GM19455 (cell line): ENCODE results near the gene THRA.
A peak's percentile ranks its signal among the peaks of the same experiment; 100 is the strongest.
"Not testable (repeated sequence)": the region's sequence is repeated elsewhere in the genome, so short reads cannot be mapped to it uniquely, and the experiment has no call there.

ENCODE experiments used
- ATAC-seq: cut with Tn5 transposase; IDR thresholded peaks from one replicate; pipeline ENCODE4 v1.9.1; 2021; ENCODE audit not compliant: unreplicated experiment

THRA gene

DNA sequence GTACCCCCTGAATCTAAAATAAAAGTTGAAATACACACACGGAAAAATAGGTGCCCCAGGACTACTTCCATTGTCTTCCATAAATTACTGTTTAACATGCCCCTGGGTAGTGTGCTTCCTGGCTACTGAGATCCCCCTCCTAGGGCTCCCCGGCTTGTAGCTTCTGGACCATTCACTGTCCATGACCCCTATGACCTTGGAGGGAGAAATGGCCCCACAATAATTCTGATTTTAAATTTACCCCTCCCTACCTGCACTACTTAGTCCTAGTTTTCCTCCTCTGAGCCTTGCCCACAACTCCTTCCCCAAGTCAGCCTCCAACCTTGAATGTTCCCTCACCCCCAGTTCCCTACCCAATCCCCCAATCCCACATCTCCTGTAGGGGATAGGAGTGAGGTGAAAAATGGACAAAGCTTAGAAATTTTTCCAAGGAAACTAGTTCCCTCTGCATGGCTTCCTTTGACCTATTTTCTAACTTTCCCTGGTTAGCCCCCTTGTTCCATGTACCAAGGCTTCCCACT, 49.5 kb downstream of the THRA start:
- ATAC-seq: no peak

DNA sequence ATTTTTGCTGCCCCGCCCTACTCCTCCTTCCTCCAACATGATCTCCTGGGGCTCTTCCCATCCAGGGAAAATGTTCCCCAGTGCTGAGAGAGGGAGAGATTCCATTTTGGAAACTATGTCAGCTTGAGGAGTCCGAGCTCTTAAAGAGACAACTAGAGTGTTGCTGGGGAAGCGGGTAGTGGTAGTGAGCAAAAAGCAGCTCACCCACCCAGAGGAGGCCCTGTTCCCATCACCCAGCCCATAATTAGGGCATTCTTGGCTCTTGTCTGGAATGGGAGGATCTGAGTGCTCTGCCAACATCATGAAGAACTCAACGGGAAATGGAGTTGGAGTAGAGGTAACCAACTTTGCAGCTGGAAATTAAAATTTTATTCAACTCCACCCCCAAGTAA, 49.9 kb downstream of the THRA start:
- no peak for ATAC-seq

DNA sequence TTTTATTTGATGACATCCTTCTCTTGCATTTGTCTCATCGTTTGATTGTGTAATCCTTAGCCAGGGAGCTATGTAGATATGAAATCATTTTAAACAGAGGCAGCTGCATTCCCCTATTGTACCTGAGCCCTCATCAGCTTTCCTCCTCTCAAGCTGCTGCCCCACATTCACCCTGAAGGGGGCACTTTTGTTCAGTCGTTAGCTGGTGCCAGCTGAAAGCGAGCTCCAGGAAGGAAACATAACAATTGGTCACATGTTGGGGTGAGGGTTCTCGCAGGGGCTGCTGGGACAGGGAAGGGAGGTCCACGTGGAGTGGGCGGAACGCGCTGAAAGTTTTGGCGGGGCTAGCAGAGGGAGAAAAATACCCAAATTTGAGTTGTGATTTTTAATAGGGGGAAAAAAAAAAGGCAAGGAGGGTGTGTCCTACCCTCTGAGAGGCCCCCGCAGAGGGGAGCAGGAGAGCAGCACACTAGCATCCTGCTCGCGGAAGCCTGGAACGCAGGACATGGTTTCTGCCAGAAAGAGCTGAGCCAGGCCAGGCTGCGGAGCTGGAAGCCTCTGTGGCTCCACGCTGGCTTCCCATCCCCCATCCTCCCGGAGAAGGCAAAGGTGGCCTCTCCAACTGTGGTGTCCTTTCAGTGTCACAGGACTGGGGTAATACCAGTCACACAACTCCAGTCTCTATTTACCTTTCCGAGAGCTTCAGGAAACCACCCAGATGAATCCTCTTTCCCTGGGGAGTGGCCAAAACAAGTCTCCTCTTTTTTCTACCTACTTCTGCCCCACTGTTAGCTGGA, 50.5 kb downstream of the THRA start:
- peak; percentile 85 for ATAC-seq

DNA sequence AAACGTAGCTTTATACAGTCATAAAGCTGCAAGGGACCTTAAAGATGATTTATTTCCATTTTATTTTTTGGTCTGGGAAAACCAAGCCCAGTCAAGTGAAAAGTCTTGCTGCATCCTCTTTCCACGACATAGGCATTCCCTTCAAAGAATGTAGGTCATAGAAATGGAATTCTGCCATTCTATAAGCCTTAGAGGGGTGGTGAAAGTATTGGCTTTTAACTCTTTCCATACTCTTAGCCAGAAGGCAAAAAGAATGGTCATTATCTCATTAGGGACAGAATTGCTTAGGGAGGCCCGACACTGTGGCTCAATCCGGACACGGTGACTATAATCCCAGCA, 51.1 kb downstream of the THRA start:
- ATAC-seq: no peak

DNA sequence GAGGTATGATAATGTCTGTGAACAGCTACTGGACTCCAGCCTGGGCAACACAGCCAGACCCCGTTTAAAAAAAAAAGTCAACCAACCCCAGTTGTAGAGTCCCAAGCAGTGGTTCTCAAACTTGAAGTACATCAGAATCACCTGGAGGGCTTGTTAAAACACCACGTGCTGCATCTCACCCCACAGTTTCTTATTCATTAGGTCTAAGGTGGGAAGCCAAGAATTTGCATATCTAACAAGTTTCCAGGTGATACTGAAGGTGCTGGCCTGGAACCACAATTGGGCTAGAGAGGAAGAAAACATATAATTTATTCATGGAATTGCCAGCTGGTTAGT, 52.3 kb downstream of the THRA start:
- no peak for ATAC-seq

DNA sequence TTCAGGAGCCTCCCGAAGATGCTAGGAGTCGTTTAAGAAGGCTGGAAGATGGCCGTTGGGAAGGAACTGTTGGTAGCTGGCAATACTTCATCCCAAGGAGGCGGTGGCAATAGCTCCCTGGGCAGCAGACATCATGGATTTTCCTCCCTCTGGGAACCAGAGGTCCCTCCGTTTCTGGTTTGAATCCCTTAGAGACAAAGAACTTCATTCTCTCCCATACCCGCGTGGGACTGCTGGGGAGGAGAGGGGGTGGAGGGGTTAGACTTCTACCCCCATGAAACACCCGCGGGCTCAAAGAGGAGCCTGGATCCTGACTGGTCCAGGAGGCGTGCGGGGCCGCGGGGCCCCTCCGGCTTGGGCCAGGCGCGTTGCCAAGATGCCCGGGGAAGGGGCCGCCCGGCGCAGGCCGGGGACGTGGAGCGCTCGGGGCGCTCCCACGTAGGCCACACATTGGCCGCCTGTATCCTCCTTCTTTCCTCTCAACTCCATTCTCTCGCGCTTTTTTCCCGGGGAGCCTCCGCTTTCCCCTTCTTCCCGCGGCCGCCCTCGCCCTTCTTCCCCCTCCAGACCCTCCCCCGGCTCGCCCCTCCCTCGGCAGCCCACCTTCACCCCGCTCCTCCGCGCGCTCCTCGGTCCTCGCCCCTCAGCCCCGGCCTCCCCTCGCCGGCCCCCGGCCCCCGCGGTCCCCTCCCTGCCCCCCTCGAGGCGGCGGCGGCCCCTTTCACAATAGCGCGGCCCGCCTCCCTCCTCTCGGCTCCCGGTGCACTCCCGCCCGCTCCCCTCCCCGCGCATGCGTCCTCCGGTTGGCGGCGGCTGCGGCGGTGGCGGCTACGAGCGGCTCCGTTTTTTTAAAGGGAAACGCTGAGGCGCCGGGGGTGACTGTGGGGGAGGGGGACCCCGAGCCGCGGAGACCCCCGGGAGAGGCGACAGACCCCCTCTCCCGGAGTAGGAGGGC, 58.7 kb downstream of the THRA start, which contains the start of gene MSL1:
MSL1 (plus strand) TSS at position 791 of the 955 bp plus-strand sequence. CDS start 642 bp downstream, outside the sequence.
- ATAC-seq: peak; percentile 52

DNA sequence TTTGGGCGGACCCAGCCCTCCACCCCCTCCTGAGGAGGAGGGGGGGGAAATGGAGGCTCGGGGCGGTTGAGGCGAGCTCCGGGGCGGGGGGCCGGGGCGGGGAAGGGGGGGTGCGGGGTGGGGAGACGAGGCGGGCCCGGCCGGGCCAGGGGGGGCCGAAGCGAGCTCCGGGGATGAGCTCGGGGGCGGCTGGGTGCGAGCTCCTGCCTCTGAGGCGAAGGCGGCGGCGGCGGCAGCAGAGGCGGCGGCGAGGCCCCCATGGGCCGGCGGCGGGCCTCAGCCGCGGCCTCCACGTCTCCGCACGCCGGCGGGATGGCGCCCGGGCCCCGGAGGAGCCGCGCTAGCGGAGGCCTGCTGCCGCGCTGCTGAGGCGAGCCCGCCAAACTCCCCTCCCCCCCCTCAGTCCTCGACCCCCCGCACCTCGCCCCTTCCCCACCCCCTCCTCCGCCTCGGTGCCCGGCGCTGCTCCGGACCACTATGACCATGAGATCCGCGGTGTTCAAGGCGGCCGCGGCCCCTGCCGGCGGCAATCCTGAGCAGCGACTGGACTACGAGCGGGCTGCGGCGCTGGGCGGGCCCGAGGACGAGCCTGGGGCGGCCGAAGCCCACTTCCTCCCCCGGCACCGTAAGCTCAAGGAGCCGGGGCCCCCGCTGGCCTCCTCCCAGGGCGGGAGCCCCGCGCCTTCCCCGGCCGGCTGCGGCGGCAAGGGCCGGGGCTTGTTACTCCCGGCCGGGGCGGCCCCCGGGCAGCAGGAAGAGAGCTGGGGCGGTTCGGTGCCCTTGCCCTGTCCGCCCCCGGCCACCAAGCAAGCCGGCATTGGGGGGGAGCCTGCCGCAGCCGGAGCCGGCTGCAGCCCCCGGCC, 59.6 kb downstream of the THRA start:
- ATAC-seq: peak; percentile 41

DNA sequence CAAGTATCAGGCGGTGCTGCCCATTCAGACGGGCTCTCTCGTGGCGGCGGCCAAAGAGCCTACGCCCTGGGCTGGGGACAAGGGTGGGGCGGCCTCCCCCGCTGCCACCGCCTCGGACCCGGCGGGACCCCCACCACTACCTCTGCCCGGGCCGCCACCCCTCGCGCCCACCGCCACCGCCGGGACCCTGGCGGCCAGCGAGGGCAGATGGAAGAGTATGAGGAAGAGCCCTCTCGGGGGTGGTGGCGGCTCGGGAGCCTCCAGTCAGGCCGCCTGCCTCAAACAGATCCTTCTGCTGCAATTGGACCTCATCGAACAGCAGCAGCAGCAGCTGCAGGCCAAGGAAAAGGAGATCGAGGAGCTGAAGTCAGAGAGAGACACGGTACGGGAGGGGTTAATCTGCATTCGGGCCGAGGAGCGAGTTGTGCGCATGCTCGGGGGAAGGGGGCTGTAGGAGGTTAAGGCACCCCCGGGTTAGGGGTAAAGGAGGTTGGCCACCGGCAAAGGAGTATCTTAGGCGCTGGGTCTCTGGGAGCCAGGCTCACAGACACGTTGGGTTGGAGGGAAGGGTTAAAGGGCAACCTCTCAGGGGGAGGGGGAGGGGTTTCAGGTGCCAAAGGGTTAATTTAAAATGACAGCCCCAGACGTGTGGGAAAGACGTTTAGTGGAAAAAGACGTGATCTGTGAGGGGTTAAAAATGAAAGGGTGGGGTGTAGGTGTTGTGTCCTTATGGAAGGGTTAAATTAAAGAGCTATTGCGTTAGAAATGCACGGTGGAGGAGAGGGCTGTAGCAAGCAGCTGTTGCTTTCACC, 60.4 kb downstream of the THRA start:
- ATAC-seq: no peak

DNA sequence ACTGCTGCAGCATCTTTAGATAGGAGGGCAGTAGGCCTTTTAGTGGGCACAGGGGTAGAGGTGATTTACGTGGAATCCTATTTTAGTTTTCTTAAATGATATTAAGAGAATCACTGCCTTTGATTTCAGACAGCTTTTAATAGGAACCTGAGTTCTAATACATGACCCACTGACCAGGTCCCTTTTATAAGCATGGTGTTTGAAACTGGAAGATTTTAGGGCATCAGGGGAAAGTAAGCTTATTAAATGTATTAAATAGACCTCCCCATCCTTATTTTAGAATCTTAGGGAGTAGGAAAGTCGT, 61.0 kb downstream of the THRA start:
- no peak for ATAC-seq

DNA sequence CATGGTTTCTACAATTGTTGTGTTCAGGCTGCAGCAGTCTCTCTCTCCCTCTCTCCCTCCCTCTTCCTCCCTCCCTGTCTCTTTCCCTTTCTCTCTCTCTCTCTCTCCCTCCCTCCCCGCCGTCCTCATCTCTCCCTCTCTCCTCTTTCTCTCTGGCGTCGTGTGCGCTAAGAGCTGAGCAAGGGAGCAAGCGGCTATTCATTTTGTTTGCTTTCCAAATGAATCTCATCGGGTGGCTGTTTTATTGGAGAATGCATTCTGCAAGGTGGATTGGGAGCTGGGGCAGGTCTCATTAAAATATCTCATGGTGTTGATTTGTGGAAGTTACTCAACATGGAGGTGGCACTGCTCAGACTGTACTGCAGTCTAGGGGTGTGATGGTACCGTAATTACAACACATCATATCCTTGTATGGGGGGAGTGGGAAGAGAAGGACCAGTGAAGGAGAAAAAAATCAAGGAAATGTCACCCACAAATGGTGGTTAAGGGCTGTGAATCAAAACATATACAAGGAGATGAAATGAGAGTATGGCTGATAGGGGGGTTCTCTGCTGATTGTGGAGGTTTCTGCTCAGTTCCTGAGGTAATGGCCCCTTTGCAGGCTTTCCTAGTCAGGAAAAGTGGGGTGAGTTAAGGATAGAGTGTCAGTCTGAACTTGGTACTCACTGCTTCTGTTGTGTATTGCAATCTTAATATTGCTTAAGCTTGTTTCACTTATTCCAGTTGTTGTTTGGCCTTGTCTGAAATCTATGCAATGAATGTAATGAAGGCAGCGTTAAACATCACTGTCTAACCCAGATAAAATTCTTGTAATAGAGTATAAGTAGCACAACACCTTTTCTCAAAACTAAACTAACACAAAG, 61.7 kb downstream of the THRA start:
- no peak for ATAC-seq

DNA sequence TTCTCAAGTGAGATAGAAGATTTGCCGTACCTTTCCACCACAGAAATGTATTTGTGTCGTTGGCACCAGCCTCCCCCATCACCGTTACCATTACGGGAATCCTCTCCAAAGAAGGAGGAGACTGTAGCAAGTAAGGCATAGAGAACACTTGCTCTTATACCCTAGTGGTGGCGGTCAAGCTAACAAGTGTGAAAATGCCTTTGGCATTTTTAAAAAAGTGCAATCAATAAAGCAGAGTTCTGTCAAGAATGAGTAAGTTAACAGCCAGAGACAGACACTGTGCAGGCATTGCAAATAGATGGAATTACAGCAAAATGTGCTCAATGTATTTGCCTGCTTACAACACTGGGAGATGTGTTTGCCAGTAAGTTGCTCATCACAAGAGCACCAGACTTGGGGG, 66.7 kb downstream of the THRA start:
- ATAC-seq: no peak

DNA sequence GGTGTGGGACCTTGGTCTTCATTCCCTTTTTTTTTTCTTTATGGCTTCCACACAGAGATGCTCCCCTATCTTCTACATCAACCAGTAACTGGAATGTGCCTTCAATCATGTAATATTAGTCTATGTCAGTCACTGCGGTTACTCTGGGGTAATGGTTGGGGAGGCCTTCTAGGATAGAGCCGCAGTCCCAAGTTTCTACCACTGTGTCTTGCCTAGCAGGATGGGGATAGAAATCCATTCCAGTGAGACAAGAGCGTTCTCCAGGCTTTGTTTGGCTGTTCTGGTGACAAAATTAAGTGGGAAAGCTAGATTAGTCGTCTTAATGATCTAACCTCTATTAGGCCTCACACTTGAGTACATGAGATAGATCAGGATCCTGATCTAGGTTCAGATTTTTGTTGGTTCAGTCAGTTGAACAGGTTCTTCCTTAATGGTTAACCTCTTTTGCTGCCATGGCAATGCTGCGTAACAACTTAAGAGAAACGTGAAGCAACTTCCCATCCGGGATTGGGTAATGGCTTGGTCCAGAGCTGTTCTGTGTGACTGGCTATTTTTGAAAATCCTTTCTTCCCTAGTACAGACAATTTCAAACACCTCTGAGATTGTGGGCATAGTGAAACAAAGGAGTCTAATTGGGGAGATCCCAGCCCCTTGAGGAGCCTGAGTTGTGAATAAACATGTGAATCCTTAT, 67.7 kb downstream of the THRA start:
- no peak for ATAC-seq

DNA sequence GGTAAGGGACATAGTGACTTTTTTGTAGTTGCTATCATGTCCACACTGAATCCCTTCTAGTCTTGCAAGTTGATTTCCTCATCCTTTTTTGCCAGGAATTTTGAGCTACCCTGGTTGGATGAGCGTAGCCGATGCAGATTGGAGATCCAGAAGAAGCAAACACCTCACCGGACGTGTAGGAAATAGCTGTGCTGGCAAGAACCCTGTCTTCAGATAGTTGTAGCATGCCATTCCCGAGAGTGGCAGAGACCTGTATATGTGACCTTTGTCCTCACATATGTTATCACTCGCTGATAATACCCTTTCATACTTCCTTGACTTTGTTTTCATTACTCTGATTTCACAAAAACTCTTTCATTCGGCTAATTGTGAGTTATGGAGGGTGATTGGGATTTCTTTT, 71.4 kb downstream of the THRA start:
- ATAC-seq: no peak

DNA sequence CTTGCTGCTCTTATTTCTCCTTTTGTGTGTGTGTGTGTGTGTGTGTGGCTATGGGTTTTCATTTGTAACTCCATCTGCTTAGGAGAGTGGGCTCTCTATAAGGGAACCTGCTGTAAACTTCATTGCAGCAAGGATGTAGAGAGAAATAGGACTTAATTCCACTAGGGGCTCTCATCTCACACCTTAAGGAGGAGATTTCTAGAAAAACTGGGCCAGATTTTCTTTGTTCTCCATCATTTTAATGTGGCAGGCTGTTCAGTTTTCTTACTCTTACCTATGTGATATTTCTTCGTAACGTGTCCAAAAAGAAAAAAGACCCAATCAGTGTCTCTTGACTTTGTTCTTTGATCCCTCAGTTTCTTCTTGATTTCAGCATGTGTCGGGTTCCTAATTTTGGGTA, 73.1 kb downstream of the THRA start:
- no peak for ATAC-seq

DNA sequence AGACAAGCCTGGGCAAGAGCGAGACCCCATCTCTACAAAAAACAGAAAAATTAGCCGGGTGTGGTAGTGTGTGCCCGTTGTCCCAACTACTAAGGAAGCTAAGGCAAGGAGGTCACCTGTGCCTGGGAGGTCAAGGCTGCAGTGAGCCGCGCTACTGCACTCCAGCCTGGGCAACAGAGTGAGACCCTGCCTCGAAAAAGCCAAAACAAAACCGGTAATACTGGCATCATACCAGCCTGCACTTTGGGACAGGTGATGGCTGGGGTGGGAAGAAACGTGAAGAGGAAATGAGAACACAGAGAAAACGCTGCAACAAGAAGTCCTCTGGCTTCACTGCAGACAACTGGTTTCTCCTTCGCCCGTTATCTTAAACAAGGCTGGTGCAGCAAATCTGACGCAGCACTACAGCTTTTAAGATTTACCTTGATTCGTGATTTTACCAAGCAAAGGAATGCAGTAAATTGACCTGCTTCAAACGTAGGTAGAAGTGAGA, 76.8 kb downstream of the THRA start:
- ATAC-seq: peak; percentile 27

DNA sequence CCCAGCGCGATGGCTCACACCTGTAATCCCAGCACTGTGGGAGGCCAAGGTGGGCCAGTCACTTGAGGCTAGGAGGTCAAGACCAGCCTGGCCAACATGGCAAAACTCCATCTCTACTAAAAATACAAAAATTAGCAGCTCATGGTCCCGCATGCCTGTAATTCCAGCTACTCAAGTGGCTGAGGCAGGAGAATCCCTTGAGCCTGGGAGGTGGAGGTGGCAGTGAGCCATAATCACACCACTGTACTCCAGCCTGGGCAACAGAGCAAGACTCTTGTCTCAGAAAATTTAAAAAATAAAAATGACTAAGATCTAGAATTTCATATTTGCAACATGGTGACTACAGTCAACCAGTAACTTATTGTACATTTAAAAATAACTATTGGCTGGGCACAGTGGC, 80.4 kb downstream of the THRA start:
- not testable (repeated sequence) for ATAC-seq
